ENCODE results near the gene BTLA.

BTLA gene

DNA sequence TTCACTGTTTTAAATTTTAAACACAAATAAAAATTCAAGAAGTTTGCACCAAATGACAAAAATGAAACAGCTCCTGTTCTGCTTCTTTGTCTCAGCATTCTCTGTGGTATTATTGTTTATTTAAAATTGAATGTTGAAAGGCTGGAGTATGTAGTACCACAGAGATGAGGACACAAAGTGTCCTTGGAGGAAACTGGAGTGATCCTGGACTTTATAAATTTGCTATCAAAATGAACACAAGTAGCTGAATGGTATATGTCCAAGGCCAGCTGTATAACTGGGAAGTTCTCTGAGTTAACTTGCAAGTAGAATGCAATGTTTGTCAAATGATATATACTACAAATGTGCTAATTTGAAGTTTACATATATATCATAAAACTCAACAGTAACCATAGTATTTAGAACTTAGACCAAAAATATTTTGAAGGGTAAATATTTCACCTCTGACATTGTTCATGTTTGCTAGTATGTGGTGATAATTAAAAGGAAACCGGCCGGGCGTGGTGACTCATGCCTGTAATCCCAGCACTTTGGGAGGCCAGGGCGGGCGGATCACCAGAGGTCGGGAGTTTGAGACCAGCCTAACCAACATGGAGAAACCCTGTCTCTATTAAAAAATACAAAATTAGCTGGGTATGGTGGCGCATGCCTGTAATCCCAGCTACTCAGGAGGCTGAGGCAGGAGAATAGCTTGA, 12.3 kb downstream of the BTLA start:
- Histone ChIP-seq H3K36me3 (ENCODE audit: insufficient read depth, low read length) (no peaks in the 10 kb centered on the region), H3K9ac (ENCODE audit: low read length) (no peak overlapping the region), H3K4me3 (ENCODE audit: low read depth in 1 of 2, low read length in 2 of 2) (no peak overlapping the region), H3K27ac (ENCODE audit: low read depth, low read length) (no peak overlapping the region), H3K4me1 (ENCODE audit: insufficient read depth, low read length) (no peaks in the 10 kb centered on the region), H3K9me3 (ENCODE audit: low read length) (no peaks in the 10 kb centered on the region), H3K27me3 (ENCODE audit: control insufficient read depth in 1 of 2, insufficient read depth in 2 of 2, low read length in 2 of 2) (no peaks in the 10 kb centered on the region)

DNA sequence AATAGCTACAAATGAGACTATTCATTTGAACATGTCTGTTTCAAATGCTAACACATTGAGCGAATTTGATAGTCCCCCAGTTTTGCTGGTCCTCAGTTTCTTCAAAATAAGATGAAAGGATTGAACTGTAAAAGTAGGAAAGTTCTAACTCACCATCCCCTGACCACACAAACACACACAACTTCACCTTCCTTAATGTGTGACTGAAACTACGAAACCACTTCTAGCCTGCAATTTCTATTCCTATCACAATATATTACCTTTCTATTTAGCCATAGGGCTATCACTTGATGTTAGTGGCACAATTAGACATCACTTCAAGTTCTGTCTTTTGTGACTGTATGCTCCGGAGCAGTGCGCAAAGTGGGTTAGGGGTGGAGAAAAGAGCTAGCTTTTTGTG, 14.9 kb downstream of the BTLA start:
- H3K9ac ChIP-seq (ENCODE audit: low read length), result no peak overlapping the region
- H3K27me3 ChIP-seq (ENCODE audit: control insufficient read depth in 1 of 2, insufficient read depth in 2 of 2, low read length in 2 of 2), result no peaks in the 10 kb centered on the region
- no peaks in the 10 kb centered on the region for H3K9me3 ChIP-seq (ENCODE audit: low read length)
- H3K4me3 ChIP-seq (ENCODE audit: low read depth in 1 of 2, low read length in 2 of 2), result no peak overlapping the region
- H3K4me1 ChIP-seq (ENCODE audit: insufficient read depth, low read length), result no peaks in the 10 kb centered on the region
- H3K27ac ChIP-seq (ENCODE audit: low read depth, low read length), result no peak overlapping the region
- no peaks in the 10 kb centered on the region for H3K36me3 ChIP-seq (ENCODE audit: insufficient read depth, low read length)

DNA sequence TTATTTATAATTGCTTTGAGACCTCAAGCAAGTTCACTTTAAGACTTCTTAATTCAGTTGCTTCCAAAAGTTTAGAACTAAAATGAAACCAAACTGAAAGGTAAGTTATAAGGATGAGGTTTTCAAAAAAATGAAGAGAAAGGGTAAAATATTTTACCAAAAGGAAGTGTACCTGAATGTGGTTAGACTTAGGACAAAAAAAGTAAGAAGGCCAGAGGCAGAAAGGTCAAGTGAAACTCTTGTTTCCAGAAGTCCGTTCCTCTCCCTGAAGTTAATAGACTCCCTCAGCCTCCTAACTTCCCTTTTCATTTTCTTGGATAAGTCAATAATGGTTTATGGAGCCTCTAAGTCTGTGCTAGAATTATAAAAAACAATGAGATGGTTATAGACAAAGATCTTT, 16.6 kb downstream of the BTLA start:
- no peak overlapping the region for H3K4me3 ChIP-seq (ENCODE audit: low read depth in 1 of 2, low read length in 2 of 2)
- H3K4me1 ChIP-seq (ENCODE audit: insufficient read depth, low read length), result no peaks in the 10 kb centered on the region
- H3K9ac ChIP-seq (ENCODE audit: low read length), result no peak overlapping the region
- no peaks in the 10 kb centered on the region for H3K9me3 ChIP-seq (ENCODE audit: low read length)
- no peak overlapping the region for H3K27ac ChIP-seq (ENCODE audit: low read depth, low read length)
- no peaks in the 10 kb centered on the region for H3K36me3 ChIP-seq (ENCODE audit: insufficient read depth, low read length)
- no peaks in the 10 kb centered on the region for H3K27me3 ChIP-seq (ENCODE audit: control insufficient read depth in 1 of 2, insufficient read depth in 2 of 2, low read length in 2 of 2)

- Histone ChIP-seq H3K4me1 (ENCODE audit: insufficient read depth, low read length) (no peaks in the 10 kb centered on the region), H3K4me3 (ENCODE audit: low read depth in 1 of 2, low read length in 2 of 2) (no peak overlapping the region)
These were observed 18.0 kb downstream of the BTLA start for GRCh38 chr3:112481302-112481721.

GRCh38 chr3:112477891-112478290, 21.4 kb downstream of the BTLA start:
- H3K27me3 ChIP-seq (ENCODE audit: control insufficient read depth in 1 of 2, insufficient read depth in 2 of 2, low read length in 2 of 2), result no peaks in the 10 kb centered on the region
- H3K4me1 ChIP-seq (ENCODE audit: insufficient read depth, low read length), result no peaks in the 10 kb centered on the region
- no peak overlapping the region for H3K27ac ChIP-seq (ENCODE audit: low read depth, low read length)
- no peaks in the 10 kb centered on the region for H3K36me3 ChIP-seq (ENCODE audit: insufficient read depth, low read length)
- no peak overlapping the region for H3K4me3 ChIP-seq (ENCODE audit: low read depth in 1 of 2, low read length in 2 of 2)
- H3K9me3 ChIP-seq (ENCODE audit: low read length), result no peaks in the 10 kb centered on the region
- H3K9ac ChIP-seq (ENCODE audit: low read length), result no peak overlapping the region

More at GRCh38 chr3:112481302-112481721, 18.0 kb downstream of the BTLA start:
- no peaks in the 10 kb centered on the region for H3K36me3 ChIP-seq (ENCODE audit: insufficient read depth, low read length)
- H3K9ac ChIP-seq (ENCODE audit: low read length), result no peak overlapping the region
- H3K27ac ChIP-seq (ENCODE audit: low read depth, low read length), result no peak overlapping the region
- no peaks in the 10 kb centered on the region for H3K9me3 ChIP-seq (ENCODE audit: low read length)
- no peaks in the 10 kb centered on the region for H3K27me3 ChIP-seq (ENCODE audit: control insufficient read depth in 1 of 2, insufficient read depth in 2 of 2, low read length in 2 of 2)

DNA sequence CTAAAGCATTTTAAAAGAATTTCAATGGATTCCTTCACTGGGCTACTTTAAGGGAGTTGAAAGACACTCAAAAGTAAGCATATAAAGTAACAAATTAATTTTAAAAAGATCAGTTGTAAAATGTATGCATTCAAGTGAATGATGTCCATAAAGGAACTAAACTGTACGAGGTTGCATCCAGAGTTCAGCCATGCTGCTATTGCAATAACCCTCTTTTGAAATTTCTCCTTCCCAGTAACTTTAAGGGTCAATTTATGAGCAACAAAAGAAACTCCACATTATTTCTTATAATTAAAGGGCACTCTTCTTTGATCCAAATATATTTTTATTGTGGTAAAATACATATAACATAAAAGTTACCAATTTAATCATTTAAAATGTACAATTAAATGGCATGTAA, 22.9 kb downstream of the BTLA start:
- no peak overlapping the region for H3K27ac ChIP-seq (ENCODE audit: low read depth, low read length)
- H3K9me3 ChIP-seq (ENCODE audit: low read length), result no peaks in the 10 kb centered on the region
- no peaks in the 10 kb centered on the region for H3K4me1 ChIP-seq (ENCODE audit: insufficient read depth, low read length)
- no peaks in the 10 kb centered on the region for H3K27me3 ChIP-seq (ENCODE audit: control insufficient read depth in 1 of 2, insufficient read depth in 2 of 2, low read length in 2 of 2)
- no peak overlapping the region for H3K4me3 ChIP-seq (ENCODE audit: low read depth in 1 of 2, low read length in 2 of 2)
- no peak overlapping the region for H3K9ac ChIP-seq (ENCODE audit: low read length)
- no peaks in the 10 kb centered on the region for H3K36me3 ChIP-seq (ENCODE audit: insufficient read depth, low read length)

DNA sequence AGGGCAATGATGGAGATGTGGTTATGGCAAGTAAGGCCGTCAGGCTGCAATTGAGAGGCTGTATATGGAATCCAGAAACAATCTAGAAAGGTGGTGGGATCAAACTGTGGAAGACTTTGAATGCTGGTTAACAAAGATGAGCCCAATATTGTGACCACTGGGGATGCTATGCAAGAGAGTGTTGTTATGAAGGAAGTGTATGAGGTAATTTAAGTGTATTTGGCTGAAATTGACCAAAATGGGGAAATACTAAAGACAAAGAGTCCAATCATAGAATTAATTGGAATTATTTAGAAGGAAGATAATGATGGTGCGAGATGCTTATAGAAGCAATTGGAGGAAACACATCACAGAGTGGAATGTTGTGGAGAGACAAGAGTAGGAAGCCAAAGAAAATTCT, 24.5 kb downstream of the BTLA start:
- H3K9ac ChIP-seq (ENCODE audit: low read length), result no peak overlapping the region

GRCh38 chr3:112472691-112473090, 26.6 kb downstream of the BTLA start:
- no peaks in the 10 kb centered on the region for H3K27me3 ChIP-seq (ENCODE audit: control insufficient read depth in 1 of 2, insufficient read depth in 2 of 2, low read length in 2 of 2)
- no peak overlapping the region for H3K4me3 ChIP-seq (ENCODE audit: low read depth in 1 of 2, low read length in 2 of 2)
- H3K9ac ChIP-seq (ENCODE audit: low read length), result no peak overlapping the region
- H3K4me1 ChIP-seq (ENCODE audit: insufficient read depth, low read length), result no peaks in the 10 kb centered on the region
- H3K9me3 ChIP-seq (ENCODE audit: low read length), result no peaks in the 10 kb centered on the region
- H3K36me3 ChIP-seq (ENCODE audit: insufficient read depth, low read length), result no peaks in the 10 kb centered on the region
- H3K27ac ChIP-seq (ENCODE audit: low read depth, low read length), result no peak overlapping the region

More for the DNA sequence above, 24.5 kb downstream of the BTLA start:
- H3K4me1 ChIP-seq (ENCODE audit: insufficient read depth, low read length), result no peaks in the 10 kb centered on the region
- H3K27me3 ChIP-seq (ENCODE audit: control insufficient read depth in 1 of 2, insufficient read depth in 2 of 2, low read length in 2 of 2), result no peaks in the 10 kb centered on the region
- no peak overlapping the region for H3K4me3 ChIP-seq (ENCODE audit: low read depth in 1 of 2, low read length in 2 of 2)
- no peaks in the 10 kb centered on the region for H3K36me3 ChIP-seq (ENCODE audit: insufficient read depth, low read length)
- no peaks in the 10 kb centered on the region for H3K9me3 ChIP-seq (ENCODE audit: low read length)
- no peak overlapping the region for H3K27ac ChIP-seq (ENCODE audit: low read depth, low read length)

DNA sequence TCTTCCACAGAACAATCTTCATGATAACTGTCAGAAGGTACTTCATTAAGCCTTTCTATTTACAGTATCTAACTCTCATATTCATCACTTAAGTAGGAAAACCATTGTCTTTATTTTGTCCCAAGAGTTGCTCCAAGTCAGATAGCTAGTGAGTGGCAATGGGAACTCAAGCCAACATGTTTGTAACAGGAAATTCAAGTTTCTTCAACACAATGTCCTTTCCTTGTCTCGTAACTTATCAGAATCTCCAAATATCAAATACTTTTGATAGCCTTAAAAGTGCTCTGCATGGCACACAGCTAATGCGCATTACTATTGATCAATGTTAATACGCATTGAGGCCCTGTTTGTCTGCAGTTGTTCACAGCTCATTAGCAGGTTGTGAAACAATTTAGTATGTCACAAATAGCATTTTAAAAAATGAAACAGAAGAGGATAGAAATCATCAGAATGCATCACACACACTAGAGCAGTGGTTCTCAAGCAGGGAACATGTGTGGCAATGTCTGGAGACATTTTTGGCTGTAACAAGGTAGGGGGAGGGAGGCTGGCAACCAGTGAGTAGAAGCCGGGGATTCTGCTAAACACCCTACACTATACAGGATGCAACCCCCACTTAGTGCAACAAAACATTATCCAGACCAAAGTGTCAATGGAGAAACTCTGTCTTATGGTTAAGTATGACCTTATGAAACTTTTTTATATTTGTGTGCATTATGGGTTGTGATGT, 27.5 kb downstream of the BTLA start:
- Histone ChIP-seq H3K36me3 (ENCODE audit: insufficient read depth, low read length) (no peaks in the 10 kb centered on the region), H3K4me3 (ENCODE audit: low read depth in 1 of 2, low read length in 2 of 2) (no peak overlapping the region), H3K27me3 (ENCODE audit: control insufficient read depth in 1 of 2, insufficient read depth in 2 of 2, low read length in 2 of 2) (no peaks in the 10 kb centered on the region), H3K4me1 (ENCODE audit: insufficient read depth, low read length) (no peaks in the 10 kb centered on the region), H3K27ac (ENCODE audit: low read depth, low read length) (no peak overlapping the region), H3K9me3 (ENCODE audit: low read length) (no peaks in the 10 kb centered on the region), H3K9ac (ENCODE audit: low read length) (no peak overlapping the region)

- Histone ChIP-seq H3K9ac (ENCODE audit: low read length) (no peak overlapping the region), H3K36me3 (ENCODE audit: insufficient read depth, low read length) (no peaks in the 10 kb centered on the region), H3K4me1 (ENCODE audit: insufficient read depth, low read length) (no peaks in the 10 kb centered on the region), H3K27ac (ENCODE audit: low read depth, low read length) (no peak overlapping the region), H3K9me3 (ENCODE audit: low read length) (no peaks in the 10 kb centered on the region), H3K27me3 (ENCODE audit: control insufficient read depth in 1 of 2, insufficient read depth in 2 of 2, low read length in 2 of 2) (no peaks in the 10 kb centered on the region), H3K4me3 (ENCODE audit: low read depth in 1 of 2, low read length in 2 of 2) (no peak overlapping the region)
These were observed 28.5 kb downstream of the BTLA start for GRCh38 chr3:112470788-112471187.

DNA sequence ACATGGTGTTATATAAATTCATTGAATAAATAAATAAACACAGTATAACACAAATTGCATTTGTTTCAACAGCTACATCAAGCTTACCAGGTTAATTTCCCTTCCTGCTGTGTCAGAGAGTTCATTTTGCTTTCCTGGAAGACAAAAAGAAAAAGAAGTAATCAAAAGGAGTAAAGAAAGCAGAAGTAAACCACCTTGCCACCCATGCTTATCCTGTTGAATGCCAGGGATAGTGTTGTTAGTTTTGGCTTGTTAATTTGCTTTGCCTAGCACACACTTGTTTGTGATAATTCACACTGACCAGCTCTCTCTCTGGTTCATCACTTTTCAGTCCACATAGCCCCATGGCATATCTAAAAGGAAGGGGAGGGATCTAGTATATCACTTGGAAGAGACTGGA, 29.6 kb downstream of the BTLA start:
- no peaks in the 10 kb centered on the region for H3K4me1 ChIP-seq (ENCODE audit: insufficient read depth, low read length)
- no peaks in the 10 kb centered on the region for H3K36me3 ChIP-seq (ENCODE audit: insufficient read depth, low read length)
- H3K9me3 ChIP-seq (ENCODE audit: low read length), result no peaks in the 10 kb centered on the region
- no peak overlapping the region for H3K4me3 ChIP-seq (ENCODE audit: low read depth in 1 of 2, low read length in 2 of 2)
- H3K27ac ChIP-seq (ENCODE audit: low read depth, low read length), result no peak overlapping the region
- no peak overlapping the region for H3K9ac ChIP-seq (ENCODE audit: low read length)
- no peaks in the 10 kb centered on the region for H3K27me3 ChIP-seq (ENCODE audit: control insufficient read depth in 1 of 2, insufficient read depth in 2 of 2, low read length in 2 of 2)

DNA sequence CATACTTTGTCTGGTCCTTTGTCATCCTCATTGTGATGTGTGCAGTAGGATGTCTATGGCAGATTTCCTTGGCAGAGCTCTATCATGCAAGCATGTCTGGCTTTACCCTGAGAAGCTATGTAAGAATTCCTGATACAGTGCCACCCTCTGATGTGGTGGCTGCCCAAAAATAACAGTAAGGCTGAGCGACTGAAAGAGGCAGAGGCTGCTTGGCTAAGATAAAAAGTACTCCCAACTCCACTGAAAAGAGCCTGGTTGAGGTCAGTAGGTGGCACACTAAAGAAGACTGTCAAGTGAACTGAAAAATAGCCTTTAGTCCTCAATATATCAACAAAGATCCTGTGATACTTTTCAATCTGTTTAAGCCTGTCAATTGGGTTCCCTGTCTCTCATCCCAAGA, 31.7 kb downstream of the BTLA start:
- Histone ChIP-seq H3K9me3 (ENCODE audit: low read length) (no peaks in the 10 kb centered on the region), H3K36me3 (ENCODE audit: insufficient read depth, low read length) (no peaks in the 10 kb centered on the region), H3K27ac (ENCODE audit: low read depth, low read length) (no peak overlapping the region), H3K4me1 (ENCODE audit: insufficient read depth, low read length) (no peaks in the 10 kb centered on the region), H3K27me3 (ENCODE audit: control insufficient read depth in 1 of 2, insufficient read depth in 2 of 2, low read length in 2 of 2) (no peaks in the 10 kb centered on the region), H3K9ac (ENCODE audit: low read length) (no peak overlapping the region), H3K4me3 (ENCODE audit: low read depth in 1 of 2, low read length in 2 of 2) (no peak overlapping the region)

Data from muscle layer of colon (tissue), 2 donors.